OCI-LY3 (cell line): Measurements from ENCODE around the gene PLK5.

ENCODE experiments used
- EZH2phosphoT487 ChIP-seq: fragments of 200-600 bp; shearing (Covaris generic); IDR thresholded peaks from 2 replicates; pipeline ENCODE4 v1.6.1; 2018; ENCODE audit warnings: antibody characterized with exemption, mixed run types, low read depth
- TF ChIP-seq, protein P1 (sequence below): fragments of 200-600, 300-600 bp; sonication (generic); IDR thresholded peaks from 2 replicates; pipeline ENCODE4 v1.5.1; 2014; ENCODE audit warnings: antibody characterized with exemption, low read length, low read depth

DNA sequence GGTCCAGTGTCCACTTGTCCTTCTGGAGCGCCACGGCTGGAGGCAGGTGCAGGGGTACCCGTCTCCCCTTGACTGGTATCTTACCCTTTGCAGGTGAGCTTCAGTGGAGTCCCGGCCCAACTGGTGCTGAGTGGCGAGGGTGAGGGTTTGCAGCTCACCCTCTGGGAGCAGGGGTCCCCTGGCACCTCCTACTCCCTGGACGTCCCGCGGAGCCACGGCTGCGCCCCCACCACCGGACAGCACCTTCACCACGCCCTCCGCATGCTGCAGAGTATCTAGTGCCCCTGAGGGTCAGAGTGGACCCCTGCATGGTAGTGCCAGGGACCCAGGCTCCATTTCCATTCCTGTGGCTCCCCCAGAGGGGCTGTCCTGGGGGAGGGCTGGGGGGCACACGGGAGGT is 11.1 kb downstream of the PLK5 start:
- TF ChIP-seq, protein P1, sequence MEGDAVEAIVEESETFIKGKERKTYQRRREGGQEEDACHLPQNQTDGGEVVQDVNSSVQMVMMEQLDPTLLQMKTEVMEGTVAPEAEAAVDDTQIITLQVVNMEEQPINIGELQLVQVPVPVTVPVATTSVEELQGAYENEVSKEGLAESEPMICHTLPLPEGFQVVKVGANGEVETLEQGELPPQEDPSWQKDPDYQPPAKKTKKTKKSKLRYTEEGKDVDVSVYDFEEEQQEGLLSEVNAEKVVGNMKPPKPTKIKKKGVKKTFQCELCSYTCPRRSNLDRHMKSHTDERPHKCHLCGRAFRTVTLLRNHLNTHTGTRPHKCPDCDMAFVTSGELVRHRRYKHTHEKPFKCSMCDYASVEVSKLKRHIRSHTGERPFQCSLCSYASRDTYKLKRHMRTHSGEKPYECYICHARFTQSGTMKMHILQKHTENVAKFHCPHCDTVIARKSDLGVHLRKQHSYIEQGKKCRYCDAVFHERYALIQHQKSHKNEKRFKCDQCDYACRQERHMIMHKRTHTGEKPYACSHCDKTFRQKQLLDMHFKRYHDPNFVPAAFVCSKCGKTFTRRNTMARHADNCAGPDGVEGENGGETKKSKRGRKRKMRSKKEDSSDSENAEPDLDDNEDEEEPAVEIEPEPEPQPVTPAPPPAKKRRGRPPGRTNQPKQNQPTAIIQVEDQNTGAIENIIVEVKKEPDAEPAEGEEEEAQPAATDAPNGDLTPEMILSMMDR = no peak
- no peak for TF ChIP-seq EZH2phosphoT487
